Right lung (tissue), 5 donors: ENCODE data around the gene PKN3. TPM values are rescaled to one million over a fixed set of nuclear protein-coding genes. Genes with fewer than 3 reads are reported as not detected.
A peak's percentile ranks its signal among the peaks of the same experiment; 100 is the strongest.

Experiments
- DNase-seq, 2 donors: peaks; one replicate each; pipeline ENCODE4 v3.0.0-alpha.2; 2013
- polyA plus RNA-seq, 5 donors: library from polyadenylated mRNA; unstranded; fragments of 120-200 nt; gene quantifications; one replicate each; pipeline versions ENCODE4 v1.2.1 to v1.2.3, GENCODE V29; 2013; ENCODE audit warnings: inconsistent platforms in 1 of 5, low replicate concordance in 1 of 5; ENCODE audit not compliant: insufficient read length in 5 of 5, insufficient read depth in 1 of 5

PKN3 gene
- polyA plus RNA-seq, 5 donors, result 11.6 to 13.8 (median 12.8) TPM

DNA sequence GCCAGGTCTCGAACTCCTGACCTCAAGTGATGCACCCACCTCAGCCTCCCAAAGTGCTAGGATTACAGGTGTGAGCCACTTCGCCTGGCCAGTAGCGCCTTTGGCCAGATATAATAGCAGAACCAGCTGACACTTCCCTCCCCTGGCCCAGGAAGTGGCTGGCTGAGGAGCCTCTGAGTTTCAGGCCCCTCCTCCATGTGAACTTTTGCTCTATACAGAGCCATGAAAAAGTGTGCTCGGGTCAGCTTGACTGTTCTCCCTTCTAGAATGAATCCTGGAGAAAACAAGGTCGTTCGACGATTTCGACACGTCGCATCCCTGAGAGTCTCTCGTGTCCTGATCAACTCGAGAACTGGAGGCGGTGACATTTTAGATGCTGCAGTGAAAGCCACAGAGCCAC, 30.3 kb downstream of the PKN3 start:
- no peak for DNase-seq

DNA sequence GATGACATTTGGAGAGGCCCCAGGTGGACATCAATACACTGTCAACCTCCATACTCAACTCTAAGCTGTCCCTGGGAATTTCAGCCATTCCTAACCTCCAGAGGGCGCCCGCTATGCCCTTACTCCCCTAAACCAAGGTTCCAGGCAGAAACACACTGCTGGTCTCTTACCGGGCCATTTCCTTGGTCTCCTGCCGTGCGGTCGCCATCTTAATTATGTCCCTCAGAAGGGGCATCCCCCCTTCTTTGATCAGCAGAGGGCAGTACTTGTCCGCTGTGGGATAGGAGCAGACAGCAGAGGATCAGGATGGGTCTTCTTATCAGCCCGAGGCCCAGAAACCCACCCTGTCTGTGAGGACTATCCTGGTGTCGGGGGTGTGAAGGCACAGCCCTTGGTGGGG, 31.0 kb downstream of the PKN3 start:
- DNase-seq, result peak; percentile 44 to 60

DNA sequence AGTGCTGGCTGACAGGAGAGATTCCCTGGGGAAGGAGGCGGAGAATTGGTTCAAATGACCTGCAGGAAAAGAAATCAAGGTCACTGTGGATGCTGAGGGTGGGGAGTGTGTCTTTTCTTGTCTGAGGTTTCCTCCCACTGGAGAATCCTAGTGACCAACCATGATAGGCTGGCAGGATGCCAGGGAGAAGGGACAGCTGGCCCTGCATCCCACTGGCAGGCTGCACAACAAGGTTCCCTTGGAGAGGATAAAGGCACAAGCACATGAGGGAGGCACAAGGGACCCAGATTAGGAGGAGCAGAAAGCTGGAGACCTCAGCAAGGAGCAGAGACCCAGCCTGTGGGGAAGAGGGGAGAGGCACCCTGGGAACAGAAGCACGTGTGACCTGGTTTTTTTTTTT, 33.1 kb downstream of the PKN3 start:
- DNase-seq, result no peak

DNA sequence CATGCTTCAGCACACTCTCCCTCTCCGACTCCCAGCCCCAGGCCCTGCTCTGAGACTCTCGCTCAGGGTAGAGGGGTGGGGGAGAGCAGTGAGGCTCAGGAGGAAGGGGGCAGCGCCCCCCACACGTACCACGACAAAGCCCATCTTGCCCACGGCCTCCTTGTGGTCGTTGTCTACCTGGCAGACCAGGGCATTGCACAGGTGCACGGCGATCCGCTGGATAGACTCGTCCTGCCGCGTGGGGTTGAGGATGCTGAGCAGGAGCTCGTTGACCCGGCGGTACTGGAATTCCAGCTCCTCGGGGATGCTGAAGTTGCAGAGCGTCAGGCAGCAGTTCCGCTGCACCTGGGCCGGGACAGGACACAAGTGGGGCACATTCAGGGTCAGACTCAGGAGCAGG, 40.1 kb downstream of the PKN3 start:
- no peak for DNase-seq

DNA sequence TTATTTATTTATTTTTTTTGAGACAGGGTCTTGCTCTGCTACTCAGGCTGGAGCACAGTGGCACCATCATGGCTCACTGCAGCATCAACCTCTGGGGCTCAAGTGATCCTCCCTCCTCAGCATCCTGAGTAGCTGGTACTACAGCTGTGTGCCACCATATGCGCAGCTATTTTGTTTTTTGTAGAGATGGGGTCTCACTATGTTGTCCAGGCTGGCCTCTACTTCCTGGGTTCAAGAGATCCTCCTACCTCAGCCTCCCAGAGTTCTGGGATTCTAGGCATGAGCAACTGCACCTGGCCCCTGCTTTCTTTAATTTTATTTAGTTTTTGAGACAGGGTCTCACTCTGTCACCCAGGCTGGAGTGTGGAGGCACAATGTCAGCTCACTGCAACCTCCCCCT, 41.1 kb downstream of the PKN3 start:
- no peak for DNase-seq

DNA sequence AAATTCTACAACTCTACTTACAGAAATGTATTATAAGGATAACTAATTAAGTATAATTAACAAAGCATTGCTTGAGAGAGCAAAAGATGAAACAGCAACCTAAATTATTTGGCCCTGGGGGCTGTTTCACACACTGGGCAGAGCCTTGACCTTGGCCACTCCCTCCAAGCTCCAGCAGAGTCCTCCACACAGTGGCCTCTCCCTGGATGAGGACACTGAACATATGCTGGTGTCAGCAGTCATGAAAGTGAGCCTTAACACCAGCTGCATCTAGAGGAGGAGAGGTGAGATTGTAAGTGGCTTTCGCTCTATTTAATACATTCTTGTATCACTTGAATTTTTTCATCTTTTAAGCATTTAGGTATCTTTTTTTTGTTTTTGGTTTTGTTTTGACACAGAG, 44.9 kb downstream of the PKN3 start:
- DNase-seq, result no peak

DNA sequence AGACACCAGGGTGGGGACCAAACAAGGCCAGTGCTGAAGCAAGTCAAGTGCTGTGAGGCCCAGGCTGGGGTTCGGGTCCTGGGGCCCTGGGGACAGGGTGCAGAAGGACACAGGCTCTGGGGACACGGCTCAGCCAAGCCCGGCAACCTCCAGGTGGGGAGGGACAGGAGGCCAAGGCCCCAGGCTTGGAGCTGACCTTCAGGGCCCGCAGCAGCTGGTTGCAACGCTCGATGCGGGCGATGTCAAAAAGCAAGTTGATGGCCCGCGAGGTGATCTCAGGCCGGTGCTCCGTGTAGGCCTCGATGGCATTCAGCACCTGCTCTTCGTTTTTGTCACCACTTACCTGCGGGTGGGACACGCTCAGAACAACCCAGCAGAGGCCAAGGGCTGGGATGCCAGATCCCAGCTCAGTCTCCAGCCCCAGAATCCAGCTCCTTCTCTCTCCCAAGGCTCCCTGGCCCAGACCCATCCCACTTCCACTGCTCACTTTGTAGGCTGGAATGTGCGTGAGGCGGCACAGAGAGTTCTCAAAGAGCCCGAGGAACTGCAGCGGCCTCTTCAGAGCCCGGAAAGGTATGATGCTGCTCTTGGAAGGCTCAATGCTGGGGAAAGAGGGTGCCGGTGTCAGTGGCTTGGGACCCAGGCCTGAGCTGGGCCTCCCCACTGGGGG, 48.8 kb downstream of the PKN3 start:
- DNase-seq, result no peak

DNA sequence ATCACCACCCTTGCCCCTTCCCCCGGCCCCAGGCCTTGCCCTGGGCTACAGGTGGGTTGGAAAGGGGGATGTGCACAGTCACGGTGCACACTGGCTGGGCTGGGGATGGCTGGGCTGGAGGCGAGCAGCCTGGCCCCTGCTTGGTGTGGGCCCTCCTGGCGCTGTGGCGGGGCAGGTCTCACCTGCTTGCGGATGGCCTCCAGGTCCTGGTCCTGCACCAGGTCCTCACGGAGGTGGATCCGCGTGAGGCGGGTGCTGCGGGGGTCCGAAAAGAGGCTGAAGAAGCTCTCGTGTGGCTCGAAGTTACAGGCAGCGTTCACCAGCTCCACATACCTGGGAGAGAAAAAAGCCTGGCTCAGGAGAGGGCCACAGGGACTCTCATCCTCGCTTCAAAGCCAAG, 51.3 kb downstream of the PKN3 start:
- no peak for DNase-seq

DNA sequence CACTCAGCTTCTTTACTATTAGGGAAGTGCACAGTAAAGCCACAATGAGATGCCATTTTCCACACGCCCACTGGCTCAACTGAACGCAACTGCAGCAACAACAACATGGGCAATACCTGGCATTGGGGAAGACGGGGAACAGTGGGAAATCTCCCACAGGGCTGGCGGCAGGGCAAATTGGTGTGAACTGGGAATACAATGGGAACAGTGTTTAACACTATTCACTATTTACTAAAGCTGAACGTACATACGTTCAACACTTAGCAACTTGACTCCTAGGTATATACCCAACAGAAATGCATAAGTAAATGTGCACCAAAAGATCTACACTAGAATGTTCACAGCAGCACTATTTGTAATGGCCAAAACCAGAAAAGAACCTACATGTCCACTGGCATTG, 55.3 kb downstream of the PKN3 start:
- no peak for DNase-seq

DNA sequence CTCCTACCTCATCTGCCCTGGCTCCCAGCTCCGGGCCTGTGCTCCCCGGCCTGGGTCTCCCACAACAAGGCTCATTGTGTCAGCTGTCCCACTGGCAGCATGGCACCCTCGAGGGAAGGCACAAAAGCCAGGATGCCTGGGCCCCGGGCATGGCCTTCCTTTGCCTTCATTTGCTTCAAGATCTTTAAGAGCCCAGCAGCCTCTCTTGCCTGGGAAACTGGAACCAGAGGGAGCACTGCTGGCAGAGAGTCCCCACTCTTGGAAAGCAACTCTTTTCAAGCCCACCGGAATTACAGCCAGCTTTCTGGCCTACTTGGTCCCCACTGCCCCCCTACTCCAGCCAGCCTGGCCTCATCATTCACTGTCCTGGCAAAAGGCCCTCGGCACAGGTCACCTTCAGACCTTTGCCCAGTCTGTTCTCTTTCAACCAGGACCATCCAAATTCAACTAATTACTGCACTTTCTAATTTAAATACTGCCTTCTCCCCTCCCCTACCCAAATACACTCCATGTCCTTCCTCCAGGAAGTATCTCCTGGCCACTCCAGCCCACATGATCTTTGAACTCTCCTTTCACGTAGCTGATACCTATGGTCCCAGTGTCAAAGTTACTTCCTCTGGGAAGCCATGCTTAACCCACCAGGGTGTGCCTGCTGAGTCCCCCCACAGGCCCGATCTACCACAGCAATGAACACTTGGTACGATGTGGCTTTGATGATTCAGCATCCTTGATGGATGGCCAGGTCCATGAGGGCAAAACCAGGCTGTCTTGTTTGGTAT, 60.6 kb downstream of the PKN3 start:
- no peak for DNase-seq

DNA sequence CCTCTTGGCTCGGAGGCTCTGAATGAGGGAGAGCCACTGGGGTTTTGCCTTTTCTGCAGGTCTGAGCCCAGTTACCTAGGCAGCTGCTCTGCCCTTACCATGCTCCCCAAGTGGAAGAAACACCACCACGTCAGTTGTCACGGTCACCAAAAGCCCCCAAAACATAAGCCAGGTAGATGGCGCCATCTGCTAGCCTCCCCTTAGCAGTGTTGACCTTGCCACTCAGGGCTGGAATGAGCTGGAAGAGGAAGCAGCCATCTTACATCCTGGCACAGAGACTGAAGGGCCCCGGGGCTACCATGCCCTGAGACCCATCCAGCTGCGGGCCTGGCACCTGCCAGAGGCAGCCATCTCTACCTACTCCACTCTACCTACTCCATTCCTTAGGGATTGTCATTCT, 62.1 kb downstream of the PKN3 start:
- DNase-seq, result no peak

DNA sequence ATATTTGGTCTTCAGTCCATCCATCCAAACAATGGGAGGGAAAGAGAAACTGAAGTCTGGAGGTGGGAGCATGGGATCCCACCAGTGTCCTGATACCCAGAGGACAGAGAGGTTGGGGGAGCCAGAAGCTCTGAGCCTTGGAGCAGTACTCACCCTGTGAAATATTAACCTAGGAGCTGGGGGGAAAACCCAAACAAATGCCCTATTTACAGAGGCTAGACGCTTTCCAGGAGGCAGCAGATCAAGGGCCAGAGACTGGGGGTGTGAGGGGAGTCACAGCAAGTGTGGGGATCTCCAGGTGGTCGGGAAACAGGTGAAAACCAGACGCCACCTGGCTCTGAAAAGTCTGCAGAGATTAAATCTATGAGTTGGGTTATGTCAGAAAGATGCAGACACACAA, 63.2 kb downstream of the PKN3 start:
- DNase-seq, result no peak

DNA sequence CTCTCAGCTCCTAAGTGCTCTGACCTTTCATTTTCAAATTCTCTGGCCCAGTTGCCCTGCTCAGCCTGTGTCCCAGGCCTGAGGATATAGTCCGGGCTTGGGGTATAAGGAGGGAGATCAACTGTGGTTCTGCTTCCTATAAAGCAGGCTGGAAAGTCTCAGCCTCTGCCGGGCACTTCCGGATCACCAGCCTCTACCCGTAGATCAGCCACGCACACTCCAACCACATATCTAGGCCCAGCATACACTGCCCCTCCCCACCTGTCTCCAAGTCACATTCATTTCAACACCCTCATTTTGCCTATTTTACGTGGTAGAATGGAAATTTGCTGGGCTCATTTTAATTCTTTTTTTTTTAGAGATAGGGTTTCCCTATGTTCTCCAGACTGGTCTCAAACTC, 66.3 kb downstream of the PKN3 start:
- no peak for DNase-seq

Other genes starting within 250 kb of the PKN3 start
- 10 to 100 TPM; 54.5 to 64.8 (median 58.6) TPM for gene ODF2, start 246.5 kb upstream of the PKN3 start, polyA plus RNA-seq
- gene GLE1, start 197.8 kb upstream of the PKN3 start, polyA plus RNA-seq, result 10 to 100 TPM; 26.3 to 30.6 (median 30.0) TPM
- 100 to 1,000 TPM; 239 to 343 (median 288) TPM for gene SPTAN1, start 149.9 kb upstream of the PKN3 start, polyA plus RNA-seq
- 10 to 100 TPM; 38.7 to 66.0 (median 46.9) TPM for gene DYNC2I2, start 45.7 kb upstream of the PKN3 start, polyA plus RNA-seq
- 100 to 1,000 TPM; 498 to 635 (median 599) TPM for gene SET, start 13.3 kb upstream of the PKN3 start, polyA plus RNA-seq
- gene ZDHHC12, start 21.6 kb downstream of the PKN3 start, polyA plus RNA-seq, result 10 to 100 TPM in 2 of 5 donors, 1 to 10 TPM in 3; 8.3 to 14.6 (median 9.6) TPM
- 10 to 100 TPM; 20.4 to 32.3 (median 28.7) TPM for gene ZER1, start 69.4 kb downstream of the PKN3 start, polyA plus RNA-seq
- 10 to 100 TPM; 20.5 to 30.0 (median 26.3) TPM for gene TBC1D13, start 84.8 kb downstream of the PKN3 start, polyA plus RNA-seq
- 10 to 100 TPM in 1 of 5 donors, 1 to 10 TPM in 4; 2.7 to 12.8 (median 4.9) TPM for gene ENDOG, start 116.0 kb downstream of the PKN3 start, polyA plus RNA-seq
- gene SPOUT1, start 127.3 kb downstream of the PKN3 start, polyA plus RNA-seq, result 10 to 100 TPM; 23.3 to 48.0 (median 33.9) TPM
- gene KYAT1, start 179.4 kb downstream of the PKN3 start, polyA plus RNA-seq, result 10 to 100 TPM in 1 of 5 donors, 1 to 10 TPM in 4; 6.6 to 10.1 (median 7.9) TPM
- 10 to 100 TPM; 23.2 to 30.0 (median 26.5) TPM for gene LRRC8A, start 179.6 kb downstream of the PKN3 start, polyA plus RNA-seq
- 10 to 100 TPM; 33.0 to 48.7 (median 41.8) TPM for gene PHYHD1, start 218.5 kb downstream of the PKN3 start, polyA plus RNA-seq
- 10 to 100 TPM in 3 of 5 donors, 1 to 10 TPM in 2; 8.8 to 13.4 (median 10.9) TPM for gene DOLK, start 245.1 kb downstream of the PKN3 start, polyA plus RNA-seq
- 10 to 100 TPM; 48.7 to 66.7 (median 51.0) TPM for gene NUP188, start 245.2 kb downstream of the PKN3 start, polyA plus RNA-seq